A549 (cell line): ENCODE measurements around the gene FILIP1L. TPM values are rescaled to one million over a fixed set of nuclear protein-coding genes. Genes with fewer than 3 reads are reported as not detected.

Experiments
- ATAC-seq, 2 experiments: fragments of 200-7000 bp in 1 of 2; fragments of >200 bp in 1 of 2; cut with Nextera tagmentation in 1 of 2; cut with Tn5 transposase in 1 of 2; 3 replicates each; pipeline versions ENCODE4 v1.8.0 to v1.9.1; 2018 to 2020; ENCODE audit warnings: mild to moderate bottlenecking in 1 of 2, moderate library complexity in 1 of 2
- CTCF ChIA-PET: fragments of 300-600 bp; sonication (Branson Sonifier 250); formaldehyde crosslinking; extraction: SDS; loops from one replicate; lab custom pipeline; 2021; ENCODE audit warnings: antibody characterized with exemption, inconsistent platforms; lab: Yijun Ruan, JAX
- POLR2A ChIA-PET: fragments of 350-600 bp; formaldehyde crosslinking; extraction: SDS; loops from one replicate; lab custom pipeline; 2021; ENCODE audit warnings: antibody characterized with exemption, inconsistent platforms; lab: Yijun Ruan, JAX
- DNase-seq, 2 experiments: peaks; one replicate each; pipeline versions ENCODE4 v3.0.0 to v3.0.0-alpha.2; 2011 to 2016; ENCODE audit warnings: low read depth in 1 of 2, low spot score in 1 of 2
- FAIRE-seq: peaks from 2 replicates; lab custom pipeline; 2011; peaks lifted over from hg19 to GRCh38; lab: Jason Lieb, UNC
- H3K27ac ChIP-seq, 2 experiments: fragments of >200 bp; sonication (Bioruptor Twin); formaldehyde crosslinking; 3 replicates each; pipeline ENCODE4 v1.5.1; 2016 to 2017
- H3K4me1 ChIP-seq: fragments of >200 bp; sonication (Bioruptor Twin); formaldehyde crosslinking; 3 replicates; pipeline ENCODE4 v1.6.1; 2016
- H3K4me2 ChIP-seq: fragments of >200 bp; sonication (Bioruptor Twin); formaldehyde crosslinking; 3 replicates; pipeline ENCODE4 v1.6.1; 2016
- H3K4me3 ChIP-seq: fragments of >200 bp; sonication (Bioruptor Twin); formaldehyde crosslinking; 3 replicates; pipeline ENCODE4 v1.5.1; 2016
- H3K9me3 ChIP-seq: fragments of >200 bp; sonication (Bioruptor Twin); formaldehyde crosslinking; 3 replicates; pipeline ENCODE4 v1.6.1; 2016
- CEBPB ChIP-seq, 2 experiments: fragments of >200 bp in 1 of 2; sonication (Bioruptor Twin) in 1 of 2; formaldehyde crosslinking in 1 of 2; IDR thresholded peaks; 2 replicates each; pipeline ENCODE4 v1.6.1; 2012 to 2016
- CHD4 ChIP-seq: fragments of 200-600 bp; sonication (generic); IDR thresholded peaks from 2 replicates; pipeline ENCODE4 v1.6.1; 2016; ENCODE audit warnings: antibody characterized with exemption, mild to moderate bottlenecking, borderline replicate concordance
- EHMT2 ChIP-seq: fragments of 200-600 bp; sonication (generic); IDR thresholded peaks from 2 replicates; pipeline ENCODE4 v1.6.1; 2016; ENCODE audit warnings: antibody characterized with exemption, low read depth, mild to moderate bottlenecking, moderate library complexity
- HDAC2 ChIP-seq: fragments of 200-600 bp; sonication (generic); IDR thresholded peaks from 2 replicates; pipeline ENCODE4 v1.6.1; 2016
- HES2 ChIP-seq: fragments of >200 bp; sonication (Bioruptor Twin); formaldehyde crosslinking; IDR thresholded peaks from 2 replicates; pipeline ENCODE4 v1.6.1; 2016
- HEYL ChIP-seq: fragments of 250-450 bp; sonication (Bioruptor Pico); IDR thresholded peaks from 2 replicates; pipeline ENCODE4 v1.8.0; 2021; ENCODE audit warnings: mild to moderate bottlenecking, moderate library complexity
- HMGXB4 ChIP-seq: fragments of 250-450 bp; sonication (Bioruptor Pico); IDR thresholded peaks from 2 replicates; pipeline ENCODE4 v1.5.0; 2021; ENCODE audit warnings: mild to moderate bottlenecking, moderate library complexity, borderline replicate concordance
- HOXA7 ChIP-seq: fragments of 250-450 bp; sonication (Bioruptor Pico); IDR thresholded peaks from 2 replicates; pipeline ENCODE4 v1.5.0; 2020; ENCODE audit warnings: mild to moderate bottlenecking, moderate library complexity
- HOXB13 ChIP-seq: fragments of 250-450 bp; sonication (Bioruptor Pico); IDR thresholded peaks from 2 replicates; pipeline ENCODE4 v1.5.0; 2020; ENCODE audit warnings: low read depth, mild to moderate bottlenecking, moderate library complexity
- JUN ChIP-seq, 2 experiments: fragments of >200 bp; sonication (Bioruptor Twin); formaldehyde crosslinking; IDR thresholded peaks; 2 replicates in 1 of 2; 3 replicates in 1 of 2; pipeline ENCODE4 v1.6.1; 2016 to 2017
- KDM1A ChIP-seq: fragments of 200-600 bp; sonication (generic); IDR thresholded peaks from 2 replicates; pipeline ENCODE4 v1.6.1; 2016; ENCODE audit warnings: low read depth, mild to moderate bottlenecking
- MAFK ChIP-seq: fragments of 450-650 bp; IDR thresholded peaks from 2 replicates; pipeline ENCODE4 v1.6.1; 2014; ENCODE audit not compliant: partially characterized antibody
- MAX ChIP-seq: IDR thresholded peaks from 2 replicates; pipeline ENCODE4 v1.6.1; 2012
- MYC ChIP-seq: IDR thresholded peaks from 2 replicates; pipeline ENCODE4 v1.6.1; 2012; ENCODE audit warnings: mild to moderate bottlenecking, inconsistent platforms, low read length, improper control_type of control experiment, borderline replicate concordance
- NPAS2 ChIP-seq: fragments of 250-450 bp; sonication (Bioruptor Pico); IDR thresholded peaks from 2 replicates; pipeline ENCODE4 v1.8.0; 2022; ENCODE audit warnings: mild to moderate bottlenecking, moderate library complexity, borderline replicate concordance
- RCOR1 ChIP-seq: fragments of 150-350 bp; IDR thresholded peaks from 2 replicates; pipeline ENCODE4 v1.6.1; 2014; ENCODE audit warnings: antibody characterized with exemption, low read length, low read depth
- TP53 ChIP-seq: fragments of 250-450 bp; sonication (Bioruptor Pico); IDR thresholded peaks from 2 replicates; pipeline ENCODE4 v1.5.0; 2021; ENCODE audit warnings: mild to moderate bottlenecking, moderate library complexity
- USF2 ChIP-seq: fragments of 450-650 bp; IDR thresholded peaks from 2 replicates; pipeline ENCODE4 v1.6.1; 2014; ENCODE audit warnings: antibody characterized with exemption
- ZSCAN20 ChIP-seq: fragments of 250-450 bp; sonication (Bioruptor Pico); IDR thresholded peaks from 2 replicates; pipeline ENCODE4 v1.8.0; 2022; ENCODE audit warnings: mild to moderate bottlenecking, moderate library complexity
- WGBS: methylation state at CpG from one replicate; pipeline ENCODE4 v1.1.6; 2017; ENCODE audit errors: missing lambda C conversion rate; 5-methylcytosine and 5-hydroxymethylcytosine counted together
- polyA plus RNA-seq, 4 experiments: library from polyadenylated mRNA; depleted of rRNA in 3 of 4; stranded (reverse); fragments of >200 nt; fragmentation: RNase III in 1 of 4; extraction: RNeasy Plus Mini Kit Qiagen cat#74134 plus additional on column Dnase treatment in 1 of 4; gene quantifications; 2 replicates in 3 of 4; 3 replicates in 1 of 4; pipeline ENCODE4 v1.2.3, GENCODE V29; 2011 to 2017

The FILIP1L gene
- polyA plus RNA-seq, 2 of the 4 experiments (the other 2 are of a cell fraction): 0.19 to 0.45 TPM

- no peak for TF ChIP-seq TP53
- TF ChIP-seq RCOR1: no peak
- TF ChIP-seq EHMT2: no peak
- no peak for TF ChIP-seq JUN (IDR thresholded peaks at IDR 0.05)
- TF ChIP-seq KDM1A: no peak
- no peak for TF ChIP-seq MAFK
- no peak for TF ChIP-seq USF2
- no peak for TF ChIP-seq HOXB13
- no peak for TF ChIP-seq HDAC2
- TF ChIP-seq ZSCAN20 (CRISPR knock-in tag): no peak
Measured at GRCh38 chr3:99981138-99981537, 133.2 kb downstream of the FILIP1L start (continued).

- 93% methylated on average over 3 of the region's 3 CpGs for WGBS
- TF ChIP-seq EHMT2 (no peak), HEYL (CRISPR knock-in tag) (no peak), MAFK (no peak), HMGXB4 (CRISPR knock-in tag) (no peak), KDM1A (no peak)
- no peak for FAIRE-seq
- no peaks in the 10 kb centered on the region for H3K9me3 ChIP-seq
- ChIA-PET POLR2A (no interaction called here), CTCF (interaction anchor here (1.4 kb wide), 1 partner anchor 8 kb away, joined by 4 read pairs; no protein-coding TSS in a partner anchor)
- no peak overlapping the region for H3K4me3 ChIP-seq
- no peak for ATAC-seq
- no peak overlapping the region for H3K4me2 ChIP-seq
- DNase-seq: no peak
- no peak overlapping the region for H3K27ac ChIP-seq
- H3K4me1 ChIP-seq: no peaks in the 10 kb centered on the region
Measured at GRCh38 chr3:99980606-99981005, 133.7 kb downstream of the FILIP1L start.

- Histone ChIP-seq H3K4me3 (no peak overlapping the region), H3K4me2 (no peak overlapping the region), H3K4me1 (no peaks in the 10 kb centered on the region), H3K9me3 (no peaks in the 10 kb centered on the region), H3K27ac (no peak overlapping the region)
- ATAC-seq (no peak), DNase-seq (no peak), FAIRE-seq (no peak)
- TF ChIP-seq HOXA7 (no peak), MAX (no peak), HES2 (no peak), NPAS2 (CRISPR knock-in tag) (no peak), MYC (no peak), HMGXB4 (CRISPR knock-in tag) (no peak), CHD4 (no peak), CEBPB (IDR thresholded peaks at IDR 0.05) (no peak)
- POLR2A ChIA-PET: no interaction called here
- 73% methylated on average over 1 of the region's 1 CpG for WGBS
- CTCF ChIA-PET: no interaction called here
Measured at GRCh38 chr3:99978221-99978620, 136.1 kb downstream of the FILIP1L start.
